Keratinocyte (primary cell): Measurements from ENCODE around the gene RERE. TPM values are rescaled to one million over a fixed set of nuclear protein-coding genes. Genes with fewer than 3 reads are reported as not detected.
A peak's percentile ranks its signal among the peaks of the same experiment; 100 is the strongest.

Experiments
- DNase-seq: peaks from one replicate; pipeline ENCODE4 v3.0.0-alpha.2; 2011; ENCODE audit warnings: low read depth, missing footprints, low spot score
- FAIRE-seq: peaks from 2 replicates; lab custom pipeline; 2011; peaks lifted over from hg19 to GRCh38; lab: Jason Lieb, UNC
- H2AFZ ChIP-seq: 2 replicates; pipeline ENCODE4 v1.6.0; 2012; ENCODE audit warnings: low read length, control low read depth, inconsistent platforms; ENCODE audit not compliant: control insufficient read depth
- H3K27ac ChIP-seq: 2 replicates; pipeline ENCODE4 v1.5.1; 2011; ENCODE audit warnings: low read length; ENCODE audit not compliant: control insufficient read depth, insufficient read depth
- H3K27me3 ChIP-seq: 3 replicates; pipeline ENCODE4 v1.6.0; 2011; ENCODE audit warnings: low read length; ENCODE audit not compliant: control insufficient read depth, insufficient read depth; ENCODE audit errors: extremely low read depth
- H3K36me3 ChIP-seq, 2 experiments: 2 replicates in 1 of 2; 3 replicates in 1 of 2; pipeline ENCODE4 v1.5.1; 2011; ENCODE audit warnings: low read length in 2 of 2, mild to moderate bottlenecking in 1 of 2; ENCODE audit not compliant: control insufficient read depth in 2 of 2, insufficient read depth in 2 of 2; ENCODE audit errors: extremely low read depth in 1 of 2
- H3K4me1 ChIP-seq: 3 replicates; pipeline ENCODE4 v1.5.1; 2011; ENCODE audit warnings: low read length; ENCODE audit not compliant: control insufficient read depth, insufficient read depth; ENCODE audit errors: extremely low read depth
- H3K4me2 ChIP-seq: 3 replicates; pipeline ENCODE4 v1.6.0; 2011; ENCODE audit warnings: low read depth, low read length; ENCODE audit not compliant: control insufficient read depth, insufficient read depth; ENCODE audit errors: extremely low read depth
- H3K4me3 ChIP-seq, 3 experiments: fragments of 200-600 bp in 1 of 3; sonication (generic) in 1 of 3; 2 replicates in 2 of 3; 3 replicates in 1 of 3; pipeline ENCODE4 v1.5.1; 2011 to 2016; ENCODE audit warnings: low read length in 3 of 3, mild to moderate bottlenecking in 3 of 3, control low read depth in 2 of 3, inconsistent platforms in 1 of 3, low read depth in 1 of 3, mixed read lengths in 1 of 3, mixed run types in 1 of 3, moderate library complexity in 1 of 3; ENCODE audit not compliant: control insufficient read depth in 2 of 3, insufficient read depth in 2 of 3; ENCODE audit errors: extremely low read depth in 1 of 3
- H3K79me2 ChIP-seq: 2 replicates; pipeline ENCODE4 v1.6.0; 2012; ENCODE audit warnings: low read length; ENCODE audit not compliant: control insufficient read depth, insufficient read depth
- H3K9ac ChIP-seq: 3 replicates; pipeline ENCODE4 v1.6.0; 2011; ENCODE audit warnings: low read length; ENCODE audit not compliant: control insufficient read depth, insufficient read depth; ENCODE audit errors: extremely low read depth
- H3K9me1 ChIP-seq: 3 replicates; pipeline ENCODE4 v1.6.0; 2011; ENCODE audit warnings: low read length; ENCODE audit not compliant: control insufficient read depth, insufficient read depth; ENCODE audit errors: extremely low read depth
- H3K9me3 ChIP-seq: 2 replicates; pipeline ENCODE4 v1.5.1; 2012; ENCODE audit warnings: low read depth, low read length; ENCODE audit not compliant: control insufficient read depth
- H4K20me1 ChIP-seq: 3 replicates; pipeline ENCODE4 v1.6.0; 2011; ENCODE audit warnings: low read length; ENCODE audit not compliant: control insufficient read depth, insufficient read depth; ENCODE audit errors: extremely low read depth
- EZH2 ChIP-seq: IDR thresholded peaks from one replicate; pipeline ENCODE4 v1.6.1; 2012; ENCODE audit warnings: inconsistent platforms, mild to moderate bottlenecking, low read length, moderate library complexity
- dilution Hi-C: fragments of 300-500 bp; cut with MboI; formaldehyde crosslinking; loops from one replicate; pipeline ENCODE4 v1.7.0; 2020; ENCODE audit warnings: low sequenced_read_pairs; ENCODE audit not compliant: extremely low pct_ligation_motif_present
- polyA plus RNA-seq, 5 experiments: library from polyadenylated mRNA; depleted of rRNA in 3 of 5; stranded (reverse) in 3 of 5; stranded (forward) in 1 of 5; unstranded in 1 of 5; fragments of >200 nt; gene quantifications; 1 replicate in 1 of 5; 2 replicates in 3 of 5; 3 replicates in 1 of 5; pipeline versions ENCODE4 v1.2.1 to v1.2.3, GENCODE V29; 2011 to 2012; ENCODE audit warnings: missing spikeins in 2 of 5, low read depth in 1 of 5, low replicate concordance in 1 of 5
- TF ChIP-seq, protein P1 (sequence below), 3 experiments: IDR thresholded peaks in 1 of 3; conservative IDR thresholded peaks in 1 of 3; optimal IDR thresholded peaks in 1 of 3; 2 replicates in 2 of 3; 3 replicates in 1 of 3; pipeline versions ENCODE3 to v1.5.1; 2011; ENCODE audit warnings: low read length in 3 of 3, mild to moderate bottlenecking in 3 of 3, moderate library complexity in 2 of 3, control low read depth in 1 of 3, inconsistent platforms in 1 of 3; ENCODE audit not compliant: insufficient read depth in 2 of 3; ENCODE audit errors: extremely low read depth in 1 of 3

Gene RERE
- polyA plus RNA-seq, 1 donor (not counting 4 experiments of a cell fraction or from before 2014, with no cell fraction given), result 3.8 TPM

- Histone ChIP-seq H3K9me3 (no peaks in the 10 kb centered on the region), H3K27me3 (no peaks in the 10 kb centered on the region), H4K20me1 (no peaks in the 10 kb centered on the region), H3K4me2 (no peak overlapping the region), H3K27ac (no peak overlapping the region), H3K4me1 (peaks cover 21% of the 10 kb centered on the region), H3K79me2 (no peaks in the 10 kb centered on the region), H3K36me3 (no peaks in the 10 kb centered on the region), H2AFZ (no peak overlapping the region), H3K9me1 (no peaks in the 10 kb centered on the region), H3K9ac (no peak overlapping the region), H3K4me3 (no peak overlapping the region)
- no peak for FAIRE-seq
- DNase-seq, result no peak
- dilution Hi-C loops, result no loop called here
- TF ChIP-seq EZH2, result no peak
- TF ChIP-seq, protein P1, sequence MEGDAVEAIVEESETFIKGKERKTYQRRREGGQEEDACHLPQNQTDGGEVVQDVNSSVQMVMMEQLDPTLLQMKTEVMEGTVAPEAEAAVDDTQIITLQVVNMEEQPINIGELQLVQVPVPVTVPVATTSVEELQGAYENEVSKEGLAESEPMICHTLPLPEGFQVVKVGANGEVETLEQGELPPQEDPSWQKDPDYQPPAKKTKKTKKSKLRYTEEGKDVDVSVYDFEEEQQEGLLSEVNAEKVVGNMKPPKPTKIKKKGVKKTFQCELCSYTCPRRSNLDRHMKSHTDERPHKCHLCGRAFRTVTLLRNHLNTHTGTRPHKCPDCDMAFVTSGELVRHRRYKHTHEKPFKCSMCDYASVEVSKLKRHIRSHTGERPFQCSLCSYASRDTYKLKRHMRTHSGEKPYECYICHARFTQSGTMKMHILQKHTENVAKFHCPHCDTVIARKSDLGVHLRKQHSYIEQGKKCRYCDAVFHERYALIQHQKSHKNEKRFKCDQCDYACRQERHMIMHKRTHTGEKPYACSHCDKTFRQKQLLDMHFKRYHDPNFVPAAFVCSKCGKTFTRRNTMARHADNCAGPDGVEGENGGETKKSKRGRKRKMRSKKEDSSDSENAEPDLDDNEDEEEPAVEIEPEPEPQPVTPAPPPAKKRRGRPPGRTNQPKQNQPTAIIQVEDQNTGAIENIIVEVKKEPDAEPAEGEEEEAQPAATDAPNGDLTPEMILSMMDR (optimal IDR thresholded peaks at IDR 0.05 in 1 of 3, IDR thresholded peaks at IDR 0.05 in 1 of 3, conservative IDR thresholded peaks at IDR 0.05 in 1 of 3; ENCODE audit: extremely low read depth in 1 of 3, insufficient read depth in 2 of 3, low read length in 3 of 3), result no peak
Measured at GRCh38 chr1:8529901-8530300, 287.5 kb downstream of the RERE start.

- H3K36me3 ChIP-seq, result no peaks in the 10 kb centered on the region
- TF ChIP-seq, protein P1 (optimal IDR thresholded peaks at IDR 0.05 in 1 of 3, IDR thresholded peaks at IDR 0.05 in 1 of 3, conservative IDR thresholded peaks at IDR 0.05 in 1 of 3; ENCODE audit: extremely low read depth in 1 of 3, insufficient read depth in 2 of 3, low read length in 3 of 3), result no peak
- TF ChIP-seq EZH2, result no peak
- no peaks in the 10 kb centered on the region for H4K20me1 ChIP-seq
- H3K9me1 ChIP-seq, result no peaks in the 10 kb centered on the region
- peak overlapping the region; percentile 87 for H3K27ac ChIP-seq
- no peaks in the 10 kb centered on the region for H3K27me3 ChIP-seq
- peaks cover 5% of the 10 kb centered on the region for H3K79me2 ChIP-seq
- dilution Hi-C loops, result no loop called here
- peaks cover 37% of the 10 kb centered on the region for H3K4me1 ChIP-seq
- H3K4me2 ChIP-seq, result peak overlapping the region; percentile 97
- H3K9ac ChIP-seq, result no peak overlapping the region
- H2AFZ ChIP-seq, result no peak overlapping the region
- no peak for FAIRE-seq
- DNase-seq, result no peak
- no peaks in the 10 kb centered on the region for H3K9me3 ChIP-seq
- H3K4me3 ChIP-seq, result no peak overlapping the region
Measured at GRCh38 chr1:8527941-8528340, 289.5 kb downstream of the RERE start.
